ENCODE data around the gene TEX2. TPM values are rescaled to one million over a fixed set of nuclear protein-coding genes. Genes with fewer than 3 reads are reported as not detected.
"Not testable (repeated sequence)": the region's sequence is repeated elsewhere in the genome, so short reads cannot be mapped to it uniquely, and the experiment has no call there.

TEX2 gene
- total and polyA plus RNA-seq, 4 experiments from 2014 or later: 7.9 to 13.1 (median 10.7) TPM

DNA sequence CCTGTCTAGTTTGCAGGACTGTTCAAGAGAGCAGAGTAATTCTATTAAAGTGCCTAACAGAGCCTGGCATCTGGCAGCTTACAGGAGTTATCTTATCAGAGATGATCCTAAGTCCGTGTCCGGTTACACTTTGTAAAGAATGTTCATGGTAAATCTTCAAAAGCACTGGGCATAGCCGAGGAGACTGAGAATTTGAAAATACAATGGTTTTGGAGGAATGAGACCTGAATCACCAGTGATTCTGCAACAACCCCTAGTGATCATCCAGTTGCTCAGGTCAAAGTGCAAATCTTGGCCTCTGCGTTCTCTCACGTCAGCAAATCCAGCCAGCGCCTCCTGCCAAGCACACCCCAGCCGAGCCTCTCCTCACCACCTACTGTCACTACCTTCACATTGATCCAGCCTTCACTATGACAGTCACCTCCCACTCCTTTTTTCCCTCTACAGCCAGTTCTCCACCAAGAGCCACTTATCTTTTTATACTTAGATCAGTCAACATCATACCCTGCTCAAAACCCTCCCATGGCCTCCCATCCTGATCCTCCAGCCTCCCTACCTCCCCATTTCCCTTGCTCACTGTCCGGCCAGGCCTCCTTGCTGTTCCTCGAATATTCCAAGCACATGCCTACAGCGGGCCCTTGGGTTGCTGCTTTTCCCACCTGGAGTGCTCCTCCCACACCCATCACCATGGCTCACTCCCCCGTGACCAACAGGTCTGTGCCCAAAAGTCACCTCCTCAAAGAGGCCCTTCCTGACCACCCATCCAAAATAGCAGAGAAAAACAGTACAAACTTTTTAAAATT is 75.8 kb downstream of the TEX2 start:
- Histone ChIP-seq H3K27me3 (ENCODE audit: insufficient read depth, low read length) (no peaks in the 10 kb centered on the region), H3K9me3 (ENCODE audit: control insufficient read depth in 1 of 2, low read length in 2 of 2) (no peaks in the 10 kb centered on the region), H3K4me3 (ENCODE audit: low read length in 2 of 2) (no peak overlapping the region), H3K36me3 (ENCODE audit: insufficient read depth, low read length) (peaks cover under 1% of the 10 kb centered on the region), H3K4me1 (ENCODE audit: insufficient read depth, low read length) (no peaks in the 10 kb centered on the region), H3K27ac (ENCODE audit: low read depth, low read length) (no peak overlapping the region)
- Mint-ChIP-seq H3K4me1 (peaks cover 0 to 7% (median 5%) of the 10 kb centered on the region in 4 donors), H3K27ac (peak overlapping the region in 1 of 7 donors; percentile 47), H3K4me3 (no peak overlapping the region), H3K36me3 (peaks cover 17 to 37% of the 10 kb centered on the region in 2 donors), H3K9me3 (no peaks in the 10 kb centered on the region), H3K27me3 (no peaks in the 10 kb centered on the region)
- ChIA-PET CTCF (ENCODE audit: partially characterized antibody) (no interaction called here), POLR2A (ENCODE audit: partially characterized antibody) (no interaction called here)
- no peak for DNase-seq
- intact Hi-C loops (cut with micrococcal nuclease): no loop called here

DNA sequence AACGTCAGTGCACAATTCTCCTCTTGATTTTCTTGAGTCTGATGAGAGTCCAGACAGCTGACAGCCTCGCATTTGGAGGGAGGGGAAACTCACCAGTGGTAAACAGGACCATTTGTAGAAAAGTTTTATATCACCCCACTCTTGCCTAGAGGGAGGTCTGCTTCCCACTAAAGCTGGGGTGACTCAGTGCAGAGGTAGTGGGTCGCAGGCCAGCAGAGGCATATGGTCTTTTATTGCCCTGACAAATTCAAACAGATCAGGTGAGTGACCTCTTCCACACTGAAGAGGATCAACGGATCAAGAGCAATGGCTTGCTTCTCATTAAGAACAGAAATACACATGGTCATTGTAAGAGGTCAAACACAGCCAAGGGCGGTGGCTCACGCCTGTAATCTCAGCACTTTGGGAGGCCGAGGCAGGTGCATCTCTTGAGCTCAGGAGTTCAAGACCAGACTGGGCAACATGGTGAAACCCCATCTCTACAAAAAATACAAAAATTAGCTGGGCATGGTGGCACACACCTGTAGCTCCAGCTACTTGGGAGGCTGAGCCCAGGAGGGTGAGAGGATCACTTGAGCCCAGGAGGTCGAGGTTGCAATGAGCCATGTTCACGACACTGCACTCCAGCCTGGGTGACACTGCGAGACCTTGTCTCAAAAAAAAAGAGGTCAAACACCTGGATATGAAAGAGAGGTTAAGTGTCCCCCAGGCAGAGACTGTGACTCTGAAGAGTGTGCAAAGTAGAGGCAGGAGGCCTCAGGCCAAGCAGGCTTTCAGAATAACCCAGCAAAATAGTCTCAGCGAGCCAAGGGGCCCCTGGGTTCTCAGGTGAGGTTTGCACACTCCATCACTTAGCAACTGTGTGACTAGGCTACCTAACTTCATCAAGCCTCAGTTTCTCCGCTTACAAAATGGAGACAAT is 76.6 kb downstream of the TEX2 start:
- DNase-seq: no peak
- ChIA-PET POLR2A (ENCODE audit: partially characterized antibody) (no interaction called here), CTCF (ENCODE audit: partially characterized antibody) (interaction anchor here (0.8 kb wide), 1 partner anchor 9 kb away, joined by 3 read pairs; no protein-coding TSS in a partner anchor)
- Mint-ChIP-seq H3K36me3 (peaks cover 16 to 41% of the 10 kb centered on the region in 2 donors), H3K4me3 (no peak overlapping the region), H3K27me3 (no peaks in the 10 kb centered on the region), H3K27ac (no peak overlapping the region), H3K9me3 (no peaks in the 10 kb centered on the region), H3K4me1 (peaks cover 0 to 7% (median 5%) of the 10 kb centered on the region in 4 donors)
- Histone ChIP-seq H3K27ac (ENCODE audit: low read depth, low read length) (no peak overlapping the region), H3K27me3 (ENCODE audit: insufficient read depth, low read length) (no peaks in the 10 kb centered on the region), H3K4me1 (ENCODE audit: insufficient read depth, low read length) (no peaks in the 10 kb centered on the region), H3K36me3 (ENCODE audit: insufficient read depth, low read length) (no peaks in the 10 kb centered on the region), H3K9me3 (ENCODE audit: control insufficient read depth in 1 of 2, low read length in 2 of 2) (no peaks in the 10 kb centered on the region), H3K4me3 (ENCODE audit: low read length in 2 of 2) (no peak overlapping the region)
- intact Hi-C loops (cut with micrococcal nuclease): no loop called here

DNA sequence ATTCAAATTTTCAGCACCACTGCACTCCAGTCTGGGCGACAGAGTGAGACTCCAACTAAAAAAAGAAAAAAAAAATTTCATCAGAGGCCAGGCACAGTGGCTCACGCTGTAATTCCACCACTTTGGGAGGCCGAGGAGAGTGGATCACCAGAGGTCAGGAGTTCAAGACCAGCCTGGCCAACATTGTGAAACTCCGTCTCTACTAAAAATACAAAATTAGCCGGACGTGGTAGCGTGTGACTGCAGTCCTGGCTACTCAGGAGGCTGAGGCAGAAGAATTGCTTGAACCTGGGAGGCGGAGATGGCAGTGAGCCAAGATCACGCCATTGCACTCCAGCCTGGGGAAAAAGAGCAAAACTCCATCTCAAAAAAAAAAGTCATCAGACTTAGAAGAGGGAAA is 77.5 kb downstream of the TEX2 start:
- H3K27me3 Mint-ChIP-seq; POLR2A ChIA-PET (ENCODE audit: partially characterized antibody): not testable (repeated sequence)

DNA sequence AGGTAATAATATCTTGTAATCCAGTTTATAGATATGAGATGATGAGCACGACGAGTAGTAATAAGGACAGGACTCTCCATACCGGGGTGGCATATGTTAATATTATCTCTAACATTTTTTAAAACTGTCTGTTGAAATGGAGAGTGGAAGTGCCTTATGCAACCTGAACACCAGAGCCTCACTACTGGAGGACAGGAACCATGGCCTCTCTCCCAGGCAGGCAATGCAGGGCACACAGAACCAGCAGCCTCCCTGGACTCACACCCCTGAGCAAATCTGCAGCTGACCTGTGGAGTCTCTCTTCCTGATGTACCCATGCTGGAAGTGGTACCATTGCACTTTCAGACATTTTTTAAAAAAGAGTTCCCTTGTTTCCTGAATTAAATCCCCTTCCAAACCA is 78.0 kb downstream of the TEX2 start:
- H3K27me3 Mint-ChIP-seq: no peaks in the 10 kb centered on the region
- intact Hi-C loops (cut with micrococcal nuclease): no loop called here
- peak overlapping the region in 1 of 7 donors; percentile 23 for H3K27ac Mint-ChIP-seq
- Histone ChIP-seq H3K27me3 (ENCODE audit: insufficient read depth, low read length) (no peaks in the 10 kb centered on the region), H3K36me3 (ENCODE audit: insufficient read depth, low read length) (no peaks in the 10 kb centered on the region), H3K4me3 (ENCODE audit: low read length in 2 of 2) (no peak overlapping the region), H3K4me1 (ENCODE audit: insufficient read depth, low read length) (no peaks in the 10 kb centered on the region), H3K27ac (ENCODE audit: low read depth, low read length) (no peak overlapping the region), H3K9me3 (ENCODE audit: control insufficient read depth in 1 of 2, low read length in 2 of 2) (no peaks in the 10 kb centered on the region)
- H3K4me1 Mint-ChIP-seq: peaks cover 0 to 7% (median 5%) of the 10 kb centered on the region in 4 donors
- ChIA-PET POLR2A (ENCODE audit: partially characterized antibody) (no interaction called here), CTCF (ENCODE audit: partially characterized antibody) (no interaction called here)
- H3K9me3 Mint-ChIP-seq: no peaks in the 10 kb centered on the region
- H3K36me3 Mint-ChIP-seq: peaks cover 14 to 37% of the 10 kb centered on the region in 2 donors
- no peak for DNase-seq
- no peak overlapping the region for H3K4me3 Mint-ChIP-seq

More for the DNA sequence above, 77.5 kb downstream of the TEX2 start:
- H3K4me1 ChIP-seq (ENCODE audit: insufficient read depth, low read length); H3K36me3 ChIP-seq (ENCODE audit: insufficient read depth, low read length); CTCF ChIA-PET (ENCODE audit: partially characterized antibody); H3K4me3 Mint-ChIP-seq; H3K9me3 ChIP-seq (ENCODE audit: control insufficient read depth in 1 of 2, low read length in 2 of 2); H3K4me3 ChIP-seq (ENCODE audit: low read length in 2 of 2); H3K9me3 Mint-ChIP-seq; H3K27ac Mint-ChIP-seq; H3K27ac ChIP-seq (ENCODE audit: low read depth, low read length); H3K4me1 Mint-ChIP-seq; intact Hi-C loops (cut with micrococcal nuclease); DNase-seq; H3K27me3 ChIP-seq (ENCODE audit: insufficient read depth, low read length): not testable (repeated sequence)
- H3K36me3 Mint-ChIP-seq: peaks cover 14 to 35% of the 10 kb centered on the region in 2 donors

DNA sequence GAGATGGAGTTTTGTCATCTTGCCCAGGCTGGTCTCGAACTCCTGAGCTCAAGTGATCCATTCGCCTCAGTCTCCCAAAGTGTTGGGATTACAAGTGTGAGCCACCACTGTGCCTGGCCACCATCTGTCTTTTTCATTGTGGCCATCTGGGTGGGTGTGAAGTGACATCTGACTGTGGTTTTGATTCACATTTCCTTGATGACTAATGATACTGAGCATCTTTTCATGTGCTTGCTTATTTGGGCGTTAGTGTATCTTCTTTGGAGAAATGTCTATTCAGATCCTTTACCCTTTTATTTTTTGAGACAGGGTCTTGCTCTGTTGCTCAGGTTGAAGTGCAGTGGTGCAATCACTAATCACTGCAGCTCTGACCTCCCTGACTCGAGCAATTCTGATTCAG is 79.2 kb downstream of the TEX2 start:
- no peaks in the 10 kb centered on the region for H3K36me3 ChIP-seq (ENCODE audit: insufficient read depth, low read length)
- CTCF ChIA-PET (ENCODE audit: partially characterized antibody): no interaction called here
- H3K27ac Mint-ChIP-seq: no peak overlapping the region
- H3K4me3 ChIP-seq (ENCODE audit: low read length in 2 of 2): no peak overlapping the region
- no peak overlapping the region for H3K4me3 Mint-ChIP-seq
- H3K27ac ChIP-seq (ENCODE audit: low read depth, low read length): no peak overlapping the region
- peaks cover 18 to 45% of the 10 kb centered on the region in 2 donors for H3K36me3 Mint-ChIP-seq
- H3K9me3 ChIP-seq (ENCODE audit: control insufficient read depth in 1 of 2, low read length in 2 of 2): no peaks in the 10 kb centered on the region
- H3K4me1 Mint-ChIP-seq: peaks cover 0 to 7% (median 5%) of the 10 kb centered on the region in 4 donors
- no peaks in the 10 kb centered on the region for H3K27me3 ChIP-seq (ENCODE audit: insufficient read depth, low read length)
- intact Hi-C loops (cut with micrococcal nuclease): no loop called here
- H3K4me1 ChIP-seq (ENCODE audit: insufficient read depth, low read length): no peaks in the 10 kb centered on the region
- POLR2A ChIA-PET (ENCODE audit: partially characterized antibody): interaction anchor here (0.7 kb wide), 1 partner anchor 379 kb away, joined by 5 read pairs; no protein-coding TSS in a partner anchor
- H3K27me3 Mint-ChIP-seq: no peaks in the 10 kb centered on the region
- H3K9me3 Mint-ChIP-seq: no peaks in the 10 kb centered on the region
- DNase-seq: no peak

DNA sequence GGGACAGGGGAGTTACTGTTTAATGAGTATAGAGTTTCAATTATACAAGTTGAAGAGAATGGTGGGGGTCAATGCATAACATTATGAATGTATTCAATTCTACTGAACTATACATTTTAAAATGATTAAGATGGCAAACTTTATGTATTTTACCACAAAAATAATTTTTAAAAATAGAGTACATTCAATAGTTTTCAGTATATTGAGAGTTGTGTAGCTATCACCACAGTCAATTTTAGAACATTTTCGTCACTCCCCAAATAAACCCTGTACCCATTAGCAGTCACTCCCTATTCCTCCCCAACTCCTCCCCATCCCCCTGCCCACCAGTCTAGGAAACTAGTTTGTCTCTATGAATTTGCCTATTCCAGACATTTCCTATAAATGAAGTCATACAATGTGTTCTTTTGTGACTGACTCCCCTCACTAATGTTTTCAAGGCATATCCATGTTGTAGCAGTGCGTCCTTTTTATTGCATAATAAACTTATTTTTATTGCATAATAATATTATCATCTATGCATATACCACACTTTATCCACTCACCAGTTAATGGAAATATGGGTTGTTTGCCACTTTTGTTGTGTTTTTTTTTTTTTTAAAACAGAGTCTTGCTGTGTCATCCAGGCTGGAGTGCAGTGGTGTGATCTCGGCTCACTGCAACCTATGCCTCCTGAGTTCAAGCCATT is 80.6 kb downstream of the TEX2 start:
- H3K4me3 ChIP-seq (ENCODE audit: low read length in 2 of 2): no peak overlapping the region
- no peaks in the 10 kb centered on the region for H3K27me3 Mint-ChIP-seq
- no peaks in the 10 kb centered on the region for H3K9me3 Mint-ChIP-seq
- H3K36me3 Mint-ChIP-seq: peaks cover 19 to 37% of the 10 kb centered on the region in 2 donors
- no peak overlapping the region for H3K27ac ChIP-seq (ENCODE audit: low read depth, low read length)
- intact Hi-C loops (cut with micrococcal nuclease): no loop called here
- no peaks in the 10 kb centered on the region for H3K9me3 ChIP-seq (ENCODE audit: control insufficient read depth in 1 of 2, low read length in 2 of 2)
- no peak overlapping the region for H3K4me3 Mint-ChIP-seq
- DNase-seq: no peak
- no peak overlapping the region for H3K27ac Mint-ChIP-seq
- POLR2A ChIA-PET (ENCODE audit: partially characterized antibody): no interaction called here
- no peaks in the 10 kb centered on the region for H3K4me1 ChIP-seq (ENCODE audit: insufficient read depth, low read length)
- peaks cover 0 to 7% (median 5%) of the 10 kb centered on the region in 4 donors for H3K4me1 Mint-ChIP-seq
- H3K27me3 ChIP-seq (ENCODE audit: insufficient read depth, low read length): no peaks in the 10 kb centered on the region
- H3K36me3 ChIP-seq (ENCODE audit: insufficient read depth, low read length): no peaks in the 10 kb centered on the region
- CTCF ChIA-PET (ENCODE audit: partially characterized antibody): interaction anchor here (0.6 kb wide), 1 partner anchor 15 kb away, joined by 3 read pairs; no protein-coding TSS in a partner anchor
